T-helper 17 cell (primary cell): ENCODE data around the gene WASHC4. TPM values are rescaled to one million over a fixed set of nuclear protein-coding genes. Genes with fewer than 3 reads are reported as not detected.

ENCODE experiments used
- ATAC-seq: fragments of 150-1000 bp; cut with Tn5 transposase; 2 replicates; pipeline ENCODE4 v1.10.0; 2021; ENCODE audit warnings: mild to moderate bottlenecking, moderate library complexity
- DNase-seq, 3 donors: peaks; one replicate each; pipeline versions ENCODE4 v3.0.0 to v3.0.0-alpha.2; 2020 to 2021
- H3K9me3 ChIP-seq: one replicate; pipeline ENCODE4 v1.7.0; 2013; ENCODE audit warnings: low read length, mild to moderate bottlenecking; ENCODE audit not compliant: control insufficient read depth, poor library complexity, severe bottlenecking
- H3K27ac Mint-ChIP-seq: one replicate; pipeline ENCODE4 v1.8.0; 2022; ENCODE audit warnings: mild to moderate bottlenecking, moderate library complexity, mixed read lengths
- H3K27me3 Mint-ChIP-seq: one replicate; pipeline ENCODE4 v1.8.0; 2022; ENCODE audit warnings: mixed read lengths
- H3K36me3 Mint-ChIP-seq: one replicate; pipeline ENCODE4 v1.8.0; 2022; ENCODE audit warnings: low read depth, mixed read lengths
- H3K4me1 Mint-ChIP-seq: one replicate; pipeline ENCODE4 v1.8.0; 2022; ENCODE audit warnings: mild to moderate bottlenecking, mixed read lengths
- H3K4me3 Mint-ChIP-seq: one replicate; pipeline ENCODE4 v1.8.0; 2022; ENCODE audit warnings: mild to moderate bottlenecking, moderate library complexity, mixed read lengths
- total RNA-seq, 4 donors: library from RNA in 2 of 4; stranded (reverse) in 2 of 4; gene quantifications; one replicate each; pipeline ENCODE4 v1.2.3 and lab custom pipeline; 2022 to 2026

The WASHC4 gene, protein sequence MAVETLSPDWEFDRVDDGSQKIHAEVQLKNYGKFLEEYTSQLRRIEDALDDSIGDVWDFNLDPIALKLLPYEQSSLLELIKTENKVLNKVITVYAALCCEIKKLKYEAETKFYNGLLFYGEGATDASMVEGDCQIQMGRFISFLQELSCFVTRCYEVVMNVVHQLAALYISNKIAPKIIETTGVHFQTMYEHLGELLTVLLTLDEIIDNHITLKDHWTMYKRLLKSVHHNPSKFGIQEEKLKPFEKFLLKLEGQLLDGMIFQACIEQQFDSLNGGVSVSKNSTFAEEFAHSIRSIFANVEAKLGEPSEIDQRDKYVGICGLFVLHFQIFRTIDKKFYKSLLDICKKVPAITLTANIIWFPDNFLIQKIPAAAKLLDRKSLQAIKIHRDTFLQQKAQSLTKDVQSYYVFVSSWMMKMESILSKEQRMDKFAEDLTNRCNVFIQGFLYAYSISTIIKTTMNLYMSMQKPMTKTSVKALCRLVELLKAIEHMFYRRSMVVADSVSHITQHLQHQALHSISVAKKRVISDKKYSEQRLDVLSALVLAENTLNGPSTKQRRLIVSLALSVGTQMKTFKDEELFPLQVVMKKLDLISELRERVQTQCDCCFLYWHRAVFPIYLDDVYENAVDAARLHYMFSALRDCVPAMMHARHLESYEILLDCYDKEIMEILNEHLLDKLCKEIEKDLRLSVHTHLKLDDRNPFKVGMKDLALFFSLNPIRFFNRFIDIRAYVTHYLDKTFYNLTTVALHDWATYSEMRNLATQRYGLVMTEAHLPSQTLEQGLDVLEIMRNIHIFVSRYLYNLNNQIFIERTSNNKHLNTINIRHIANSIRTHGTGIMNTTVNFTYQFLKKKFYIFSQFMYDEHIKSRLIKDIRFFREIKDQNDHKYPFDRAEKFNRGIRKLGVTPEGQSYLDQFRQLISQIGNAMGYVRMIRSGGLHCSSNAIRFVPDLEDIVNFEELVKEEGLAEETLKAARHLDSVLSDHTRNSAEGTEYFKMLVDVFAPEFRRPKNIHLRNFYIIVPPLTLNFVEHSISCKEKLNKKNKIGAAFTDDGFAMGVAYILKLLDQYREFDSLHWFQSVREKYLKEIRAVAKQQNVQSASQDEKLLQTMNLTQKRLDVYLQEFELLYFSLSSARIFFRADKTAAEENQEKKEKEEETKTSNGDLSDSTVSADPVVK
- total RNA-seq (10 to 100 TPM; 38.5 to 45.3 TPM), total RNA-seq (lab: John Stamatoyannopoulos, UW) (106 to 192 reads per million in 2 donors)

- Mint-ChIP-seq H3K36me3 (peaks cover 11% of the 10 kb centered on the region), H3K4me3 (peak within 1 kb of the TSS; percentile 97), H3K27ac (peak within 1 kb of the TSS; percentile 88), H3K27me3 (peaks cover 12% of the 10 kb centered on the region), H3K4me1 (peaks cover 26% of the 10 kb centered on the region)
- no peaks in the 10 kb centered on the region for H3K9me3 ChIP-seq
- DNase-seq = peak; percentile 88 to 92 (median 92)
- ATAC-seq = peak; percentile 97
Measured at GRCh38 chr12:105107494-105108371, at the start of gene WASHC4. Gene WASHC4, plus strand, starts transcription at chr12:105107731. Its CDS starts 70 bp downstream, at chr12:105107801.

GRCh38 chr12:105060715-105061378, 46.7 kb upstream of the WASHC4 start:
- DNase-seq = no peak
- Mint-ChIP-seq H3K4me3 (no peak overlapping the region), H3K4me1 (no peaks in the 10 kb centered on the region), H3K27me3 (peaks cover 21% of the 10 kb centered on the region), H3K36me3 (peaks cover 2% of the 10 kb centered on the region), H3K27ac (no peak overlapping the region)
- no peaks in the 10 kb centered on the region for H3K9me3 ChIP-seq
- ATAC-seq = no peak

GRCh38 chr12:105064564-105065178, 42.9 kb upstream of the WASHC4 start:
- H3K36me3 Mint-ChIP-seq = no peaks in the 10 kb centered on the region
- H3K27ac Mint-ChIP-seq = no peak overlapping the region
- DNase-seq = no peak
- no peaks in the 10 kb centered on the region for H3K4me1 Mint-ChIP-seq
- H3K9me3 ChIP-seq = no peaks in the 10 kb centered on the region
- no peak for ATAC-seq
- peaks cover 32% of the 10 kb centered on the region for H3K27me3 Mint-ChIP-seq
- H3K4me3 Mint-ChIP-seq = no peak overlapping the region

DNA sequence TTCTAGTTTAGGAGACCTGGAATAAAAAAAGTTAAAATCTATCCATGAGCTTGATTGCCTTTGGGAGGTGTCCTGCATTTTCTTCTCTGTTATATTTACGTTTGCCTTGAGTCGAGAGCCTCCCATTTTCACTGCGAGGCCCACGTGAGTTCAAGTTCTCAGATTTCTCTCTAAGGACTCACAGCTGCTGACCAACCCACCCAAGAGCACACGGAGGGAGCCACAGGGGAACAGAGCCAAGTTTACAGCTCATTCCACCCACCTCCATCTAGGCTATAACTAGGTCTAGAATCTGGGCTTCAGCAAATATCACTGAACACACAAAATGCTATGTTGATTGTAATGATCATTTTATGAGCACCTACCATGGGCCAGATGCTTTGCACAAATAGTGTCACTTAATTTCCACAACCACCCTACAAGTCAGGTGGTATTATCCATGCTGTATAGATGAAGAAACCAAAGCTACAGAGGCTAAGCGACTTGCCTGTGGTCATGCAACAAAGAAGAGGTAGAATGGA, 40.0 kb upstream of the WASHC4 start:
- peaks cover 29% of the 10 kb centered on the region for H3K27me3 Mint-ChIP-seq
- H3K27ac Mint-ChIP-seq = no peak overlapping the region
- H3K36me3 Mint-ChIP-seq = no peaks in the 10 kb centered on the region
- H3K4me3 Mint-ChIP-seq = no peak overlapping the region
- H3K4me1 Mint-ChIP-seq = no peaks in the 10 kb centered on the region
- ATAC-seq = no peak
- DNase-seq = no peak
- H3K9me3 ChIP-seq = no peaks in the 10 kb centered on the region

- Mint-ChIP-seq H3K36me3 (no peaks in the 10 kb centered on the region), H3K27me3 (peaks cover 24% of the 10 kb centered on the region)
- no peak for ATAC-seq
Measured at GRCh38 chr12:105069936-105070702, 37.4 kb upstream of the WASHC4 start.

GRCh38 chr12:105071981-105072380, 35.5 kb upstream of the WASHC4 start:
- no peak overlapping the region for H3K4me3 Mint-ChIP-seq

More at GRCh38 chr12:105069936-105070702, 37.4 kb upstream of the WASHC4 start:
- H3K4me3 Mint-ChIP-seq = no peak overlapping the region
- no peak for DNase-seq
- H3K4me1 Mint-ChIP-seq = no peaks in the 10 kb centered on the region
- H3K27ac Mint-ChIP-seq = no peak overlapping the region
- no peaks in the 10 kb centered on the region for H3K9me3 ChIP-seq

DNA sequence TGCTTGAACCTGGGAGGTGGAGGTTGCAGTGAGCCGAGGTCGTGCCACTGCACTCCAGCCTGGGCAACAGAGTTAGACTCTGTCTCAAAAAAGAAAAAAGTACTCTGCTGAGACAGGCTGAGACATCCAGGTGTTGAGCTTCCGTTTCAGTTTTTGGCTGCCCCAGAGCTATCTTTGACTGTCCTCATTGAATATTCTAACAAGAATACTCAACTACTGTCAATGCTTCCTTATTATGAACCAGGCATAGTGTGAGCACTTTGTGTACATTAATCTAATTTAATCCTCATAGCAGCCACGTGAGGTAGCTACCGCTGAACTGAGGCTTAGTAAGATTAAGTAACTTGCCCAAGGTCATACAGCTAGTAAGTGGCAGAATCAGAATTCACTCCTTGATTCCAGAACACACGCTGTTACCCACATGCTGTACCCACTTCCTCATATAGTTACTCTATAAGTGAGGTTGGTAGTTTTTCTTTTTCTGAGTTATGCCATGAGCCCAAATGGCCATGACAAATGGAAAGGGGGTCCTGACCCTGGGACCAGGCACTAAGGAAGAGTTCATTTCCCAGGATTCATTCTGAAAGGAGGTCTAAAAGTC, 34.5 kb upstream of the WASHC4 start:
- no peaks in the 10 kb centered on the region for H3K36me3 Mint-ChIP-seq
- H3K4me3 Mint-ChIP-seq = no peak overlapping the region
- no peaks in the 10 kb centered on the region for H3K9me3 ChIP-seq
- H3K4me1 Mint-ChIP-seq = no peaks in the 10 kb centered on the region
- H3K27me3 Mint-ChIP-seq = peaks cover 7% of the 10 kb centered on the region
- DNase-seq (no peak), ATAC-seq (no peak)
- no peak overlapping the region for H3K27ac Mint-ChIP-seq

More at GRCh38 chr12:105071981-105072380, 35.5 kb upstream of the WASHC4 start:
- Mint-ChIP-seq H3K27me3 (peaks cover 6% of the 10 kb centered on the region), H3K4me1 (no peaks in the 10 kb centered on the region), H3K36me3 (no peaks in the 10 kb centered on the region), H3K27ac (no peak overlapping the region)
- H3K9me3 ChIP-seq = no peaks in the 10 kb centered on the region
- DNase-seq (no peak), ATAC-seq (no peak)

GRCh38 chr12:105076098-105076497, 31.4 kb upstream of the WASHC4 start:
- no peak for ATAC-seq
- Mint-ChIP-seq H3K4me1 (no peaks in the 10 kb centered on the region), H3K27ac (no peak overlapping the region), H3K27me3 (peaks cover 17% of the 10 kb centered on the region), H3K36me3 (no peaks in the 10 kb centered on the region), H3K4me3 (no peak overlapping the region)
- H3K9me3 ChIP-seq = no peaks in the 10 kb centered on the region
- DNase-seq = no peak

DNA sequence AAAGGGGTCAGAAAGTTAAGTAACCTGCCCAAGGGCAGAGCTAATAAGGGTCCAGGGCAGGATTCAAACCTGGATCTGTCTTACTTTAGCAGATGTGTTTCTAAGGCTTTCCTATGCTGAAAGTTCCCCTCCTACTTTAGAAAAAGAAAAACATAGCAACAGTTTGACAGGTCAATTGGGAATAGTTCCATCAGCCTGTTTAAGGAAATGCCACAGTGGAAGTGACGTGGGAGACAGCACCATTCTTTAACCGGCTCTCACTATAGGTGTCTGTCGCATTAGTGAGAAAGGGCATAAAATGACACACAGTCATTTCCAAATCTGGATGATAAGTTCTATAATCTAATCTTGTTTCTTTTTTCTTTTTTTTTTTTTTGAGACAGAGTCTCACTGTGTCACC, 30.6 kb upstream of the WASHC4 start:
- DNase-seq (no peak), ATAC-seq (no peak)
- Mint-ChIP-seq H3K27ac (no peak overlapping the region), H3K4me3 (no peak overlapping the region), H3K36me3 (no peaks in the 10 kb centered on the region), H3K27me3 (peaks cover 18% of the 10 kb centered on the region), H3K4me1 (no peaks in the 10 kb centered on the region)
- no peaks in the 10 kb centered on the region for H3K9me3 ChIP-seq

DNA sequence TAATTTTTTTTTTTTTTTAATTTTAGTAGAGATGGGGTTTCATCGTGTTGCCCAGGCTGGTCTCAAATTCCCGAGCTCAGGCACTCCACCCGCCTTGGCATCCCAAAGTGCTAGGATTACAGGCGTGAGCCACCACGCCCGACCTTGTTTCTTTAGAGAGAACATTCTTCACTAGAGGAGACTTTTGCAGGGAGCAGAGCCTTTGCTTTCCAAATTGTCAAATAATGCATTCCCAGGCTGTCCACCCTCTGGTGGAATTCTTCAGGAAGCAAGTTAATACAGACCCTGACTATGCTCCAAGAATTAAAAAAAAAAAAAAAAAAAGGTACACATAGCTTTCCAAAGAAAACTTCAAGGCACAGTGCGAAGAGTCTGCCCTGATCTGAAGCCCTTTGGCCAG, 30.1 kb upstream of the WASHC4 start:
- DNase-seq = no peak
- no peaks in the 10 kb centered on the region for H3K4me1 Mint-ChIP-seq
- H3K27ac Mint-ChIP-seq = no peak overlapping the region
- ATAC-seq = no peak
- H3K27me3 Mint-ChIP-seq = peaks cover 23% of the 10 kb centered on the region
- no peak overlapping the region for H3K4me3 Mint-ChIP-seq
- H3K9me3 ChIP-seq = no peaks in the 10 kb centered on the region
- peaks cover 2% of the 10 kb centered on the region for H3K36me3 Mint-ChIP-seq
